Stimulated activated CD8-positive, alpha-beta memory T cell treated with anti-CD3 and anti-CD28 coated beads, Interleukin-4, amount 100 ng/mL, for 48 hours (primary cell): Measurements from ENCODE around the gene DES.
A peak's percentile ranks its signal among the peaks of the same experiment; 100 is the strongest.

Experiments used
- DNase-seq: peaks from one replicate; pipeline ENCODE4 v3.0.0-alpha.2; 2020

The DES gene

DNA sequence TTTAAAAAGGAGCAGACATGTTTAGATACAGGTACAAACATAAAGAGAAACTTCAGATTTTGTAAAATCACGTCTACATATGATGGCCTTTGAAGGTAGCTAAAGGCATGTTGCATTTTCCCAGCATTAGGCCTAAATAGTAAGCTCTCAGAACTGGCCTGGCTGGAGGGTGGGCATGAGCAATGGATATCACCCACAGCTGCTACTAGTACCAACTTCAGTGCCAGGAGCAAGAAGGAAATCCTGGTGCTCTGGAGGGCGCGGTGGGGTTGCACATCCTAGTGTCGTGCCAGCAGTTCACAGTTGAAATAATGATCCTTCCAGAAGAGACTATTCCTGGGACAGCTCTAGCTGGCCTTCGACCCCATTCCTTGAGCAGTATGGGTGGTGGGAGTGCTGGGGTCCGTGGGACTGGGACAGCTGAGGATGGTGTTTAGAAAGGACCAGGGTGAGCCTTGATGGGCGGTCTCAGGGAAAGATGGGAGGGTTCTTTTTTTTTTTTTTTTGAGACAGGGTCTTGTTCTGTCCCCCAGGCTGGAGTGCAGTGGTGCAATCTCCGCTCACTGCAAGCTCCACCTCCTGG lies 4.9 kb downstream of the DES start:
- no peak for DNase-seq

DNA sequence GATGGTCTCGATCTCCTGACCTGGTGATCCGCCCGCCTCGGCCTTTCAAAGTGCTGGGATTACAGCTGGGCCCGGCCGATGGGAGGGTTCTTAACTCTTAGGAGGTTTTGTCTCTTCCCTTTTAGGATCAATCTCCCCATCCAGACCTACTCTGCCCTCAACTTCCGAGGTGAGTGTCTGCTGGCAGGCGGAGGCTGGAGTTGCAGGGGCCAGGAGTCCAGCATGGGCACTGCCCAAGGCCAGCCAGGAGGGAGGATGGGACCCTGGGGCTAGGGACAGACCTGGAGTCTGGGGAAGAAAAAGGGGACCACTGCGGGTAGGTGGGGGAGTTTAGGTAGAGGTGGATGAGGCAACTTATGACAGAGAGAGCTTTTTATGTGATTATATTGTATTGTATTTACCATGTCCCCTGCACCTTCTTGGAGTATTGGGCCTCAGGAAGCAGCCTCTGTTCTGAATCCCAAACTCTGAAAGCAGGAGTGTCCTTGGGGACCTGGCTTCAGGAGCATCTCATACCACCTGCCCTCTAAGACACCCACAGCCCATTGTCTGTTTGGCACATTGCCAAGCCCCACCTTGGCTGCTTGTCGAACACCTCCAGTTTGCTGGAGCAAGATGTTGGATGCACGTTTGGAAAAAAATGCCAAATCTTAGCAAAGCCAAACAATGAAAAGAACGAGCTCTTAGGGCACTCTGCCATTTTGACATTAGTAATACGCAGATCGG lies 5.6 kb downstream of the DES start:
- no peak for DNase-seq

DNA sequence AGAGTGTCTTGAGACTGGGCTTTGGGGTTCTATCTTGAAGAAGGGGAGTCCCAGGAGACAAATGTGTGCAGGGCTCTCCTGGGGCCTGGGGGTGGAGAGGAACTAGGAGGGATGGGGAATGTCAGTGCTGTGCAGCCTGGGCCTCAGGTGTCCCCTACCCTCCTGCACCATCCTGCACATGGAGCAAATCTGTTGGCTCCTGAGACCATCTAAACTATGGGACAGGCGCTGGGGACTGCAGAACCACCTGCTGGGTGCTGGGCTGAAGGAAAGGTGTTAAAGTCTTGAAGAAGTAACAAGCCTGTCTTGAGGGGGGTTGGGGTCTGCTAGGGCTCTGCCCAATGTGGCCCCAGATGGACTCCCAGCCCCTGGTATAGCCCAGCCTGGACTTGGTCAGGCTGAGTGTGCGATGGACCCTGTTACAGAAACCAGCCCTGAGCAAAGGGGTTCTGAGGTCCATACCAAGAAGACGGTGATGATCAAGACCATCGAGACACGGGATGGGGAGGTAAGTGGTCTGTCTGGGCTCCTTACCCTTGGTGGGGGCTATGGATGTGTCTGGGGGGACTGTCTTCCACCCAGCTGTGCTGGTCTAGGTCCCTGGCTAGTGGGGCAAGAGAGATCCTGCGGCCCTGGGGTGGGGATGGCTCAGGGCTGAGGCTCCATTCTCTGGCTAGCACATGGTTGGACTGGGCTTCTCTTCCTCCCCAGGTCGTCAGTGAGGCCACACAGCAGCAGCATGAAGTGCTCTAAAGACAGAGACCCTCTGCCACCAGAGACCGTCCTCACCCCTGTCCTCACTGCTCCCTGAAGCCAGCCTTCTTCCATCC lies 7.3 kb downstream of the DES start:
- no peak for DNase-seq

DNA sequence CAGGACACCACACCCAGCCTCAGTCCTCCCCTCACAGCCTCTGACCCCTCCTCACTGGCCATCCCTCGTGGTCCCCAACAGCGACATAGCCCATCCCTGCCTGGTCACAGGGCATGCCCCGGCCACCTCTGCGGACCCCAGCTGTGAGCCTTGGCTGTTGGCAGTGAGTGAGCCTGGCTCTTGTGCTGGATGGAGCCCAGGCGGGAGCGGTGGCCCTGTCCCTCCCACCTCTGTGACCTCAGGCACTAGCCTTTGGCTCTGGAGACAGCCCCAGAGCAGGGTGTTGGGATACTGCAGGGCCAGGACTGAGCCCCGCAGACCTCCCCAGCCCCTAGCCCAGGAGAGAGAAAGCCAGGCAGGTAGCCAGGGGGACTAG lies 7.9 kb downstream of the DES start:
- DNase-seq, result no peak

DNA sequence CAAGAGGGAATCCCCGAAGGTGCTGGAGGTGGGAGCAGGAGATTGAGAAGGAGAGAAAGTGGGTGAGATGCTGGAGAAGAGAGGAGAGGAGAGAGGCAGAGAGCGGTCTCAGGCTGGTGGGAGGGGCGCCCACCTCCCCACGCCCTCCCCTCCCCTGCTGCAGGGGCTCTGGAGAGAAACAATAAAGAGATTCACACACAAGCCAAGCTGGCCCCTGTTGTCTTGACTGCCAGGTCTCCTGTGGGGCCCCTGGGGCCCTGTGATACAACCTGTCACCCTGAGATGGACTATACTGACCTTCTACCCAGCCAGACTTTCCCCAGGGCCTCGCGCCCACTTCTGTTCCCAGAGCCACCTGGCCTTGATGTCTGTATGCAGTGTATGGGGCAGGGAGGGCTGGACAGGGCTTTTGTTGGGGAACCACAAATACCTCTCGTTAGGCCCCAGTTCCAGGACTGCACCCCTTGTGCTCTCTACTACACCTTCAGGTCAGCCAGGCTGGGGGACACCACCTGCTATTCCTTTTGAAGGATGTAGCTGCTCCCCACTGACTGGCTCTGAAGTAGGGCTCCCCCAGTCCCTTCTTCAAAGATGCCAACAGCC lies 8.5 kb downstream of the DES start:
- no peak for DNase-seq

DNA sequence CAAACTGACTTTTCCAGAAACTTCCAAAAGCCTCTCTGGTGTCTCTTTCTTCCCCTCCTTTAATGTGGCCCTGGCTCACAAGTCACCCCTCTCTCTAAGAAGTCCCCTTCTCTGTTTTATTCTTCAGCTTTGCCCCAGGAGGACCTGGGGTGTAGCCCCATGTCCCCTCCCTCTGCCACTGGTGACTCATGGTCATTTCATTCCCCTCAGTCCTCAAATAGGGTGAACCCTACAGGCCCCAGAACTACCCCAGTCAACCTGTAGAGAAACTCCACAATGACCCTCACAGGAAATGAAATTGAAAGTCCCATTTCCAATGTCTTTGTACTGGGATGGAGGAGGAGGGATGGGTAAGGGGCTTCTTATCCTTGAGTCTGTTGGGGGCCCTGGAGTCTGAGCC lies 10.3 kb downstream of the DES start:
- DNase-seq, result no peak

DNA sequence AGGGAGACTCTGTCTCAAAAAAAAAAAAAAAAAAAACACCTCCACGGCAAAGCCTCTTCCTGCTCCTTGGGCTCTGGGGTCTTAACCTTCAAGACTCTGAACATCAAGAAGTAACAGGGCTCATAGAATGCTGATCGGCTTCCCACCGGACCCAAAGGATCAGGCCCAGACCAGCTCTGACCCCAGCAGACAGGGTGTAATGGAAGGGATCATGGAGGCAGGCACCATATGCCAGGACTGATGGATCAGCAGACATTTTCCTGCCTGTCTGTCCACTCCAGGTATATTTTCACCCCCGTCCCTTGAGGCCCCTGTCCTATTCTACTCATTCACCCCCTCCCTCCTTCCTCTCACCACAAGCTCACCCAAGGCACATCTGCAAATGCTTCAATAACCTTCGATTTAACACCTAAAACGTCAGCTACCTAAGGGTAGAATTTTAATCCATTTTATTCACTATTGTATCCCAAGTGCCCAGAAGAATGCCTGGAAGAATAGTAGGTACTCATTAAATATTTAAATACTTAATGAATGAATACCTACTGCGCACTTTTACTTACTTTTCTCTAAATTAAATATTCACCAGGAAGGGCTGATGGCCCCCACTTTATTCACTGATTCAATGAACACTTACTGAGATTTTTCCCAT lies 11.9 kb downstream of the DES start:
- DNase-seq, result no peak

DNA sequence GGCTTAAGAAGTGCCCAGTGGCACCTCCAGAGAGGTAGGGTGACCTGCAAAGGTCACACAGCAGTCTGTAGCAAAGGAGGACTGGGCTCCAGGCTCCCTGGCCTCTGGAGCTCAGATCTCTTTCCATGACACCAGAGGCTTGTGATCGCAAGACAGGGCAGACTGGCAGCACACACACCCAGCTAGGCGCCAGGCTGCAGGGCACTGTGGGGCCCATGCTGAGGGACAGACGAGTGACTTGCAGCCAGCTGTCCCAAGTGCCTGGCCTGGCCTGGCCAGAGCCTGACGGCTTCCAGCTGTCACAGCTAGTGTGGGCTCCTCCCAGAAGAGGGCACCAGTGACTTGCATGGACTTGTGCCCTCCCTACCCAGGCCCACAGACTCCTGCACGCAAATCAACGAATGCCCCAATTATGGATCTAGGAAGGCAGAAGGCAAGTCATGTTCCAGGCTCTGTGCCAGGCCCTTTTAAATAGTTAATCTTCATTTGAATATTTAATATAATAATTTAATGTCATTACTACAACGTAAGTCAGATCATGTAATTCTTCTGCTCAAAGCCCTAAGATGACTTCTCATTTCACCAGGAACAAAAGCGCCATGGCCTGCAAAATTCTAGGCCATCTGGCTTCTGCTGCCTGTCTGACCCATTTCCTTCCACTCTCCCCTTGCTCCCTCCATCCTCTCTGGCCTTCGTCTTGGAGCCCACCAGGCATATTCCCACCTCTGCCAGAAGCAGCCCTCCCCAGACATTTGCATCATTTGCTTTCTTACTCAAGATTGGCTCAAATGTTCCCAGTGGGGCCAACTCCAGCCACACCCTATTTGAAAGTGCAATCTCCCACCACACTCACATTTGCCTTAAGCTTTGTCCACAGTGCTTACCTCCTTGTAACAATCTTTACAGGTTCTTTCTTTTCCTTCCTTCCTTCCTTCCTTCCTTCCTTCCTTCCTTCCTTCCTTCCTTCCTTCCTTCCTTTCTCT lies 12.7 kb downstream of the DES start:
- no peak for DNase-seq

DNA sequence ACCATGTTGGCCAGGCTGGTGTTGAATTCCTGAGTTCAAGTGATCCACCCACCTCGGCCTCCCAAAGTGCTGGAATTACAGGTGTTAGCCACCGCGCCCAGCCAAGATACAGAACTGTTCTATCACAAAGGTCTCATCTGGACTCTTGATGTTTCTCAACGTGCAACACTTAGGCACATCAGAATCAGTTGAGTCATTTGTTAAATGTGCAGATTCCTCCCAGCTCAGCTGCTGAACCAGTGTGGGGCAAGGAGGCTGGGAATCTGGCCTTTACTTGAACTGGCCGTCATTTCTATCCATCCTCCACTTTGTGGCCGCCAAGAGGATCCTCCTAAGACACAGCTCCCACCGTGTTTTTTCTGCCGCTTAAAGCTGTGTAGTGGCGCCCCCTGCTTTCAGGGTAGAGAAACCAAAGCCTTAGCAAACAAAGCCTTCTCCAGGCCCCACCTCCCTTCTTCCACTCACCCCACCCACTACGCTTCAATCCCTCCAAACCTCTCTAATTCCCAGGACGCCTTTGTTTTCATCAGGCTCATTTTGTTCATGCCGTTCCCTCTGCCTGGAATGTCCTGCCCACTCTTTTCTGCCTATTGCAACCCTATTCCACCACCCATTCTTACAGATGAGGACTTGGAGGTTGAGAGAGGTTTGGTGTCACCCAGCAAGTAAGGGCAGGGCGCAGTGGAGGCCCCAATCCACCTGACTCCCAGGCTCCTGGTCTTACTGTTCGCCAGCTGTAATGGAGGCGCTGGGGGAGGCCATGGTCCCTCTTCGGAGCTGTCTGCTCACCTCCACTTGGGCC lies 15.7 kb downstream of the DES start:
- peak; percentile 69 for DNase-seq

DNA sequence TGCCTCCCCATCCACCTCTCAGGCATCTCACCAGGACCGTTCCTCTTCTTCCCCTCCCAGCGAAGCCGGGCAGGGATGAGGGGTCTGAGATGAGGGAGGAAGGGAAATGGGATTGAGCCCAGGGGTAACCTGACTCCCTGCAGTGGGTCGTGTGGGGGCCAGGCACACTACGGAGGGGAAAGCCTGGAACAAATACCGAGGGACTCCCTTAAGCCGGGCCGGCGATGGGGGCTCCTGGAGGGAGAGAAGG lies 16.2 kb downstream of the DES start:
- DNase-seq, result no peak

DNA sequence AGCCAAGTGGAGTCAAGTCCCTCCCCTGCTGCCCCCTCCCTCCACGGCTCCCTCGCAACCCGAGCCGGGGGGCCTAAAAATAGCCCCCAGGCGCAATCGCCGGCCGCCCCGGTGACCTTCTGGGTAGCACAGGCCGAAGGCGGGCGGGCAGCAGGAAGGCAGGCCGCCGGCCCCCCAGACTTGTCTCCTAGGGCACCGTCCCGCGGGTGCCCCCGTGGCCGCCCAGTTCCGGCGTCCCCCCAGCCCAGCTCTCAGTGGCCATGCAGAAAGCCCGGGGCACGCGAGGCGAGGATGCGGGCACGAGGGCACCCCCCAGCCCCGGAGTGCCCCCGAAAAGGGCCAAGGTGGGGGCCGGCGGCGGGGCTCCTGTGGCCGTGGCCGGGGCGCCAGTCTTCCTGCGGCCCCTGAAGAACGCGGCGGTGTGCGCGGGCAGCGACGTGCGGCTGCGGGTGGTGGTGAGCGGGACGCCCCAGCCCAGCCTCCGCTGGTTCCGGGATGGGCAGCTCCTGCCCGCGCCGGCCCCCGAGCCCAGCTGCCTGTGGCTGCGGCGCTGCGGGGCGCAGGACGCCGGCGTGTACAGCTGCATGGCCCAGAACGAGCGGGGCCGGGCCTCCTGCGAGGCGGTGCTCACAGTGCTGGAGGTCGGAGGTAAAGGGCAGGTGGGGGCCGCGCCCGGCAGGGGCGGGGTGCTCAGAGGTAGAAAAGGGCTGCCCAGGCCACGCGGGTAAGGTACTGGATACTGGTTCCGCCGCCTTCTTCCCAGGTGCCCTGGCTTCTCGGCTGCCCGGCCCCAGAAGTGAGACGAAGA lies 16.7 kb downstream of the DES start, which contains the start of gene SPEG:
Gene SPEG, plus strand, starts transcription at position 126 of the 808 bp plus-strand sequence. Its CDS starts 135 bp downstream, at position 261.
- DNase-seq, result no peak

DNA sequence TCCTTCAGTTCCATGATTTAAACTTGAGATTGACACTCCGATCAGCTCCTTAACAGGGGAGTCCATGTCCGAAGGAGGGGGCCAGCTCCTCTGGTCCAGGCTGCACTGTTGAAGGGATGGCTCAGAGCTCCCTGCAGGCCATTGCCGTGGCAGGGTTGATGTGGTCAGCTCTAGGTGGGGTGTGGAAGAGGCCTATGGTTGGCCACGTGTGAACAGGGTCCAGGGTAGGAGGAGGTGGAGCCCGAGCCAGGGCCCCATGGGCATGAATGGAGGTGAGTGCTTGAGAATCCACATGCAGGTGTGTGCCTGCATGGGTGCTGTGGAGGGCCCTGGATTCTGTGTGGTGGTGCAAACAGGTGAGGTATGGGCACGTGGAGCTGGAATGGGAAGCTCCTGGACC lies 17.5 kb downstream of the DES start:
- DNase-seq, result no peak

DNA sequence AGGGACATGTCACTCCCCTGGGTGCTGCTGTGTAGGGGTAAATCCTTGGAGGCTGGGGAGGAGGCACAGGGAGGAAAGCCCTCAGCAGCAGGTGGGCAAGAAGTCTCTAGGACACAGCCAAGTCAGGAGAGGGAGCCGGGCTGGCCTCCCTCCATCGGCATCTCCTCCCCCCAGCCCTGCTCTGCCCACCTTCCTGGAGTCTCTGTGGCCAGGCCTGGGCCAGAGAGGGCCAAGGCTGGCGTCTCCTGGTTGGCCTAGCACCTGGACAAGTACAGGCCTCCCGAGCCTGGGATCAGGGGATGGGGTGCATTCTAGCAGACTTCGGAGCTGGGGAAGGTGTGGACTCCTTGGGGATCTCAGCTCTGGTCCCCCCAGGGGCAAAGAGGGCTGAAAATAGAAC lies 18.3 kb downstream of the DES start:
- no peak for DNase-seq

DNA sequence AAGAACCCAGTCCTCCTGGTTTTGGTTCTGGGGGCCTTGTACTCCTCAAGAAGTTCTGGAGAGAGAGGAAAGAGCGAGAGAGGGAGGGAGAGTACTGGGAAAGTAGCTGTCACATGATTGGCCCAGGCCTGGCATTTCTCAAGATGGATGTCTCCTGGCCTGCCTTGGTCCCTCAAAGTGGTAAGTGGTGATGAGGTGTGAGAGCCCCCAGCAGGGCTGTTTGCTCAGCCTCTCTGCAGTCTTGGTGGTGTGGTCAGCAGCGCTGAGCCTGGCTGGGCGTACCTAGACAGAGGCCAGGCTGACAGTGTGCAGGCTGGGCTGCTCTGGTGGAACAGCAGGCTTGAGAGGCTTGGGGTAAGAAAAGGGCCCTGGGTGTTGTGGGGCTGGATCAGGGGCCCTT lies 19.0 kb downstream of the DES start:
- no peak for DNase-seq

DNA sequence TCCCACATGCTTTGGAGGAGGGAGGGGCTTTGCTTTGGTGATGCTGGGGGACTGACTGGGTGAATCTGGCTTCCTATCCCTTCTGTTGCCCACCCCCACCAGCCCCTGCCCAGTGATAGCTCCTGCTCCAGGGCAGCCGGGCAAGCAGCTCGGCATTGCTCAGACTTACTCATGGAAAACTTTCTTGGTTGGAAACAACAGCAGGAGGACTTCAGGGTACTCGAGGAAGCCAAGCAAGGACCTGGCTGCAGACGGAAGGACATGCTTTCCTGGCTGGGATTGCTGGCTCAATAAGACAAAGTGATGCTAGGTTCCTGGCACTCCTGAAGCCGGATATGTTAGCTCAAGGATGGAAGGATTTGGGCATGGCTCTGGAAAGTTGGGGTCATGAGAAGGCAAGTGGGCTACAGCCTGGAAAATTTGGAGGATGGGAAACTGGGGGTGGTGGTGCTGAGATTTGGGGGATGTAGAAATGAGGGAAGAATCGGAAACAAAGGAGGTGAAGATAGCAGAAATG lies 19.6 kb downstream of the DES start:
- DNase-seq, result no peak

DNA sequence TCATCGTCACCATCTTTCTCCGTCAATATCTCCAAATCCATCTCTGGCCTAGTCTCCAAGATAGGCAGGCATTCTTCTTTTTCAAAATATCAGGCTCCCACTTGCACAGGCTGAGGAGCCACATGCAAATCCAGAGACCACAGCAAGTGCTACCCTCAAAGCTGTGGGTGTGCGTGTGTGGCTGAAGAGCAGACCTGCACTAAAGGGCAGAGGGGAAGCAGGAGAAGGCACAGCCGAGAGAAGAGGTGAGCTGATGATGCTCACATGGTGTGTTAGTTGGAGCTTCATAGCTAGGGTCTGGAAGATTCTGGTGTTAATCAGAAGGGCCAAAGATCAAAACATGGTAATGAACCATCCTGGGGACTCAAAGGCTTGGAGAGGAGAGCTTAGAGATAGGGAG lies 20.3 kb downstream of the DES start:
- no peak for DNase-seq

DNA sequence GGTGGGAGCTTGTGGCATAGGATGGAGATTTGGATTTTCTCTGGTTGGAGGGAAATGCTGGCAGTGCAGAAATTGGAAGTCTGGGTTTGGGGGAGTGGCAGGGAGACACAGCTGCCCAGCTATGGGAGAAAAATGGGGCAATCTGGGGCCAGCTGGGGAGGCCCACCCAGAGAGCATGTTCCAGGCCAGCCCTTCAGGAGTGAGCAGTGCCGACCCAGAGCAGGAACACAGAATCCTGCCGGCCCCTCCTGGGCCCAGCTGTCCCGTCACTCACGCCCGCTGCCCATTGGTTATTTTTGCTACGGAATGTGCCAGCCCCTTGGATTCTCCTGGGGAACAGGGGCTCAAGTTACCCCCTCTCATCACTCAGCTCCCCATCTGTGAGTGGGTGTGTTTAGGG lies 21.3 kb downstream of the DES start:
- no peak for DNase-seq

DNA sequence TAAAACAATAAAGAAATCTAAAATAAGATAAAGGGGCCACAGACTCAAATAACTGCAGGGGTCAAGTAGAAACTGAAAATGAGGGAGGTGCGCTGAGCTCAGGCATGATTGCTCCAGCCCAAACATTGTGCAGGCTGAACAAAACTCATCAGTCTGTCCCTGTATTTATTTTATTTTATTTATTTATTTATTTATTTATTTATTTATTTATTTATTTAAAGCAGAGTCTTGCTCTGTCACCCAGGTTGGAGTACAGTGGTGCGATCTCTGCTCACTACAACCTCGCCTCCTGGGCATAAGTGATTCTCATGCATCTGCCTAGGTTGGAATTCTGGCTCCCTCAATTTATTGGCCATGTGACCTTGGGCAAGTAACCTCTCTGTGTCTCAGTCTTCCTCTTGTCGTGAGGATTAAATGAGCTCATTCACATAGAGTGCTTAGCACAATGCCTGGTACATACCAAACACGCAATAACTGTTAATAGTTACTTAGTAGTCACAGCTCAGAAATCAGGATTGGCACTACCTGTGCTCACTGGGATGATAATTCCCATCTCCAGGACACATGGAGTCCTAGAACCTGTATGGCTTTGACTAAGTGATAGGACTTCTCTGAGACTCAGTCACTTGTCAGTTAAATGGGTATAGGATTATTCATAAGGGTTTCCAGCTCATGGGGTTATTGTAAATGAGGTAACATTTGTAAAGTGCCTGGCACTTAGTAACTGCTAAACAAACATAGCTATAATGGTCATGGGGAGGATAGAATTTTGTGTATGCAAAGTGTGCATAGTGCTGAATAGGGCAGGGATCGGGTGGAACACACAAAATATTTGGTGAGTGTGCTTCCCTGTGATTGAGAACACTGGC lies 22.4 kb downstream of the DES start:
- DNase-seq, result no peak
